AML-193 (cell line): ENCODE data around the gene NFIB.

ENCODE experiments used
- DNase-seq, 2 experiments: peaks; one replicate each; lab custom pipeline; 2025; lab: John Stamatoyannopoulos, UW

The NFIB gene

GRCh38 chr9:14304259-14304658 lies 9.7 kb downstream of the NFIB start:
- DNase-seq: no peak

GRCh38 chr9:14303521-14303920 lies 10.4 kb downstream of the NFIB start:
- DNase-seq: no peak

GRCh38 chr9:14303100-14303499 lies 10.8 kb downstream of the NFIB start:
- DNase-seq: no peak

GRCh38 chr9:14302405-14302804 lies 11.5 kb downstream of the NFIB start:
- no peak for DNase-seq

- DNase-seq: no peak
Measured at GRCh38 chr9:14301583-14302021, 12.3 kb downstream of the NFIB start.

GRCh38 chr9:14301006-14301405 lies 12.9 kb downstream of the NFIB start:
- DNase-seq: no peak

- no peak for DNase-seq
Measured at GRCh38 chr9:14300588-14300987, 13.4 kb downstream of the NFIB start.

- DNase-seq: no peak
Measured at GRCh38 chr9:14300040-14300439, 13.9 kb downstream of the NFIB start.

- DNase-seq: no peak
Measured at GRCh38 chr9:14298601-14299022, 15.3 kb downstream of the NFIB start.

GRCh38 chr9:14296495-14297113 lies 17.3 kb downstream of the NFIB start:
- no peak for DNase-seq

GRCh38 chr9:14294659-14295058 lies 19.3 kb downstream of the NFIB start:
- DNase-seq: no peak

GRCh38 chr9:14293801-14294200 lies 20.1 kb downstream of the NFIB start:
- no peak for DNase-seq

- DNase-seq: no peak
Measured at GRCh38 chr9:14292181-14292739, 21.7 kb downstream of the NFIB start.

- no peak for DNase-seq
Measured at GRCh38 chr9:14289916-14290315, 24.0 kb downstream of the NFIB start.

- DNase-seq: no peak
Measured at GRCh38 chr9:14288433-14288832, 25.5 kb downstream of the NFIB start.

- no peak for DNase-seq
Measured at GRCh38 chr9:14286121-14286520, 27.8 kb downstream of the NFIB start.

- no peak for DNase-seq
Measured at GRCh38 chr9:14283276-14283675, 30.7 kb downstream of the NFIB start.

- no peak for DNase-seq
Measured at GRCh38 chr9:14281876-14282275, 32.1 kb downstream of the NFIB start.

- DNase-seq: no peak
Measured at GRCh38 chr9:14281136-14281795, 32.7 kb downstream of the NFIB start.

- no peak for DNase-seq
Measured at GRCh38 chr9:14279671-14280070, 34.3 kb downstream of the NFIB start.

GRCh38 chr9:14278291-14278721 lies 35.6 kb downstream of the NFIB start:
- DNase-seq: no peak

GRCh38 chr9:14277761-14278160 lies 36.2 kb downstream of the NFIB start:
- DNase-seq: no peak

GRCh38 chr9:14277244-14277643 lies 36.7 kb downstream of the NFIB start:
- DNase-seq: no peak

- no peak for DNase-seq
Measured at GRCh38 chr9:14275331-14275730, 38.6 kb downstream of the NFIB start.
